H1 (cell line): ENCODE results near the gene CLTCL1. TPM values are rescaled to one million over a fixed set of nuclear protein-coding genes. Genes with fewer than 3 reads are reported as not detected.

Experiments used
- CTCF ChIA-PET: fragments of 300-600 bp; sonication (Branson Sonifier 250); formaldehyde crosslinking; loops from one replicate; lab custom pipeline; 2021; ENCODE audit not compliant: partially characterized antibody; lab: Charles Lee
- POLR2A ChIA-PET: fragments of 300-600 bp; sonication (Branson Sonifier 250); formaldehyde crosslinking; loops from one replicate; lab custom pipeline; 2021; ENCODE audit warnings: inconsistent platforms; ENCODE audit not compliant: partially characterized antibody; lab: Charles Lee
- DNase-seq, 2 experiments: peaks; one replicate each; pipeline versions ENCODE4 v3.0.0 to v3.0.0-alpha.2; 2010 to 2022; ENCODE audit warnings: low spot score in 2 of 2, low read depth in 1 of 2, mixed read lengths in 1 of 2
- FAIRE-seq: peaks from 2 replicates; lab custom pipeline; 2011; peaks lifted over from hg19 to GRCh38; lab: Jason Lieb, UNC
- H2AFZ ChIP-seq: 2 replicates; pipeline ENCODE4 v1.8.1; 2012; ENCODE audit warnings: low read length, inconsistent platforms
- H2AK5ac ChIP-seq: 2 replicates; pipeline ENCODE4 v1.6.1; 2013; ENCODE audit warnings: low read depth, low read length
- H2BK120ac ChIP-seq: replicated peaks from 2 replicates; pipeline ENCODE3; 2013; ENCODE audit warnings: low read depth, low read length, inconsistent platforms
- H2BK12ac ChIP-seq: 2 replicates; pipeline ENCODE4 v1.6.1; 2013; ENCODE audit warnings: low read depth, low read length
- H2BK15ac ChIP-seq: 2 replicates; pipeline ENCODE4 v1.6.1; 2013; ENCODE audit warnings: low read length
- H2BK20ac ChIP-seq: 2 replicates; pipeline ENCODE4 v1.6.1; 2013; ENCODE audit warnings: low read length
- H2BK5ac ChIP-seq: 2 replicates; pipeline ENCODE4 v1.6.1; 2013; ENCODE audit warnings: low read depth, low read length
- H3K14ac ChIP-seq: 2 replicates; pipeline ENCODE4 v1.6.1; 2013; ENCODE audit warnings: inconsistent platforms; ENCODE audit not compliant: insufficient read length
- H3K18ac ChIP-seq: 2 replicates; pipeline ENCODE4 v1.6.1; 2013; ENCODE audit warnings: low read length; ENCODE audit errors: extremely low read depth
- H3K23ac ChIP-seq: 2 replicates; pipeline ENCODE4 v1.6.1; 2013; ENCODE audit warnings: inconsistent platforms; ENCODE audit not compliant: insufficient read length
- H3K23me2 ChIP-seq: 2 replicates; pipeline ENCODE4 v1.6.1; 2013; ENCODE audit warnings: low read depth, low read length
- H3K27ac ChIP-seq: 2 replicates; pipeline ENCODE4 v1.6.1; 2011; ENCODE audit warnings: low read depth, low read length, inconsistent platforms
- H3K27me3 ChIP-seq, 4 experiments: replicated peaks in 1 of 4; 1 replicate in 1 of 4; 2 replicates in 3 of 4; pipeline versions ENCODE4 v1.6.1 to v1.8.1; 2011 to 2013; ENCODE audit warnings: low read length in 3 of 4, mild to moderate bottlenecking in 3 of 4, inconsistent platforms in 2 of 4, mixed read lengths in 2 of 4, moderate library complexity in 1 of 4; ENCODE audit not compliant: control insufficient read depth in 3 of 4, insufficient read depth in 3 of 4; ENCODE audit errors: extremely low read depth in 1 of 4
- H3K36me3 ChIP-seq, 4 experiments: 2 replicates each; pipeline versions ENCODE4 v1.6.1 to v1.8.1; 2011 to 2013; ENCODE audit warnings: mild to moderate bottlenecking in 4 of 4, low read length in 3 of 4, moderate library complexity in 2 of 4, control low read depth in 1 of 4, inconsistent platforms in 1 of 4; ENCODE audit not compliant: insufficient read depth in 4 of 4, control insufficient read depth in 2 of 4
- H3K4ac ChIP-seq: replicated peaks from 2 replicates; pipeline ENCODE3; 2013; ENCODE audit warnings: low read length, low read depth, mixed read lengths, inconsistent platforms; ENCODE audit not compliant: insufficient read length
- H3K4me1 ChIP-seq, 4 experiments: replicated peaks in 1 of 4; 1 replicate in 1 of 4; 2 replicates in 3 of 4; pipeline versions ENCODE4 v1.6.1 to v1.8.1; 2011 to 2013; ENCODE audit warnings: low read length in 3 of 4, inconsistent platforms in 2 of 4, mixed read lengths in 1 of 4; ENCODE audit not compliant: insufficient read depth in 4 of 4, control insufficient read depth in 3 of 4
- H3K4me2 ChIP-seq, 2 experiments: 2 replicates each; pipeline versions ENCODE4 v1.6.1 to v1.8.1; 2011 to 2013; ENCODE audit warnings: low read depth in 2 of 2, low read length in 2 of 2, control low read depth in 1 of 2, inconsistent platforms in 1 of 2, mild to moderate bottlenecking in 1 of 2; ENCODE audit not compliant: insufficient read depth in 1 of 2
- H3K4me3 ChIP-seq, 4 experiments: fragments of 200-600, 300-600 bp in 1 of 4; sonication (generic), shearing (Covaris generic), sonication (Bioruptor Twin) in 1 of 4; 2 replicates each; pipeline versions ENCODE4 v1.5.1 to v1.8.1; 2011 to 2016; ENCODE audit warnings: low read length in 4 of 4, low read depth in 3 of 4, control low read depth in 2 of 4, inconsistent platforms in 2 of 4, mild to moderate bottlenecking in 2 of 4, mixed read lengths in 1 of 4, moderate library complexity in 1 of 4; ENCODE audit not compliant: insufficient read depth in 2 of 4; ENCODE audit errors: extremely low read depth in 1 of 4
- H3K56ac ChIP-seq: replicated peaks from 2 replicates; pipeline ENCODE3; 2013; ENCODE audit warnings: low read depth, mild to moderate bottlenecking, mixed read lengths, low read length, inconsistent platforms; ENCODE audit not compliant: insufficient read length
- H3K79me1 ChIP-seq: 2 replicates; pipeline ENCODE4 v1.6.1; 2013; ENCODE audit warnings: low read depth, low read length, control low read depth
- H3K79me2 ChIP-seq, 2 experiments: 2 replicates each; pipeline versions ENCODE4 v1.6.1 to v1.8.1; 2012 to 2013; ENCODE audit warnings: low read length in 2 of 2, mild to moderate bottlenecking in 2 of 2, inconsistent platforms in 1 of 2; ENCODE audit not compliant: insufficient read depth in 2 of 2, control insufficient read depth in 1 of 2
- H3K9ac ChIP-seq, 4 experiments: replicated peaks in 1 of 4; 1 replicate in 1 of 4; 2 replicates in 3 of 4; pipeline versions ENCODE4 v1.6.1 to v1.8.1; 2011 to 2013; ENCODE audit warnings: low read depth in 3 of 4, low read length in 3 of 4, control low read depth in 2 of 4, mild to moderate bottlenecking in 2 of 4, moderate library complexity in 2 of 4, inconsistent platforms in 1 of 4; ENCODE audit errors: extremely low read depth in 1 of 4
- H3K9me3 ChIP-seq, 2 experiments: 2 replicates each; pipeline versions ENCODE4 v1.6.1 to v1.8.1; 2012 to 2013; ENCODE audit warnings: mild to moderate bottlenecking in 2 of 2, moderate library complexity in 2 of 2, control low read depth in 1 of 2, inconsistent platforms in 1 of 2, low read depth in 1 of 2, low read length in 1 of 2, mixed read lengths in 1 of 2; ENCODE audit not compliant: insufficient read depth in 2 of 2
- H4K20me1 ChIP-seq, 2 experiments: replicated peaks in 1 of 2; 2 replicates each; pipeline versions ENCODE3 to v1.8.1; 2011 to 2013; ENCODE audit warnings: inconsistent platforms in 2 of 2, low read length in 2 of 2, mild to moderate bottlenecking in 1 of 2; ENCODE audit not compliant: insufficient read depth in 2 of 2, control insufficient read depth in 1 of 2
- H4K5ac ChIP-seq: 2 replicates; pipeline ENCODE4 v1.6.1; 2013; ENCODE audit warnings: low read length, low read depth, mixed read lengths, inconsistent platforms; ENCODE audit not compliant: insufficient read length
- H4K8ac ChIP-seq: 2 replicates; pipeline ENCODE4 v1.8.0; 2013; ENCODE audit warnings: mild to moderate bottlenecking, moderate library complexity, low read length, inconsistent platforms; ENCODE audit not compliant: insufficient read depth; ENCODE audit errors: extremely low read depth
- H4K91ac ChIP-seq: replicated peaks from 2 replicates; pipeline ENCODE3; 2013; ENCODE audit warnings: low read length, mixed read lengths, inconsistent platforms; ENCODE audit not compliant: insufficient read length
- ATF3 ChIP-seq: IDR thresholded peaks from 2 replicates; pipeline ENCODE4 v1.6.1; 2011; ENCODE audit warnings: low read depth, mild to moderate bottlenecking, low read length; ENCODE audit not compliant: insufficient read depth
- BACH1 ChIP-seq: IDR thresholded peaks from 2 replicates; pipeline ENCODE4 v1.6.1; 2012; ENCODE audit warnings: low read length, improper control_type of control experiment
- BRCA1 ChIP-seq: IDR thresholded peaks from 2 replicates; pipeline ENCODE4 v1.6.1; 2012; ENCODE audit warnings: low read depth, low read length, improper control_type of control experiment
- CHD2 ChIP-seq: IDR thresholded peaks from 2 replicates; pipeline ENCODE4 v1.6.1; 2012; ENCODE audit warnings: low read length, improper control_type of control experiment
- FOSL1 ChIP-seq: IDR thresholded peaks from 2 replicates; pipeline ENCODE4 v1.6.1; 2011; ENCODE audit warnings: mild to moderate bottlenecking, low read depth, low read length, moderate library complexity; ENCODE audit not compliant: insufficient read depth
- JUND ChIP-seq: IDR thresholded peaks from 2 replicates; pipeline ENCODE4 v1.6.1; 2011; ENCODE audit warnings: mild to moderate bottlenecking, improper control_type of control experiment, low read length
- KDM1A ChIP-seq: fragments of 200-600, 300-600 bp; sonication (generic); IDR thresholded peaks from 2 replicates; pipeline ENCODE4 v1.7.1; 2016; ENCODE audit warnings: mild to moderate bottlenecking, low read length, borderline replicate concordance
- KDM5A ChIP-seq: fragments of 200-600 bp; IDR thresholded peaks from 2 replicates; pipeline ENCODE4 v1.7.1; 2012; ENCODE audit warnings: mild to moderate bottlenecking, low read length, inconsistent platforms, mixed read lengths
- POLR2A ChIP-seq, 2 experiments: IDR thresholded peaks; 1 replicate in 1 of 2; 2 replicates in 1 of 2; pipeline ENCODE4 v1.6.1; 2011; ENCODE audit warnings: low read depth in 2 of 2, low read length in 2 of 2, mild to moderate bottlenecking in 2 of 2; ENCODE audit errors: control extremely low read depth in 1 of 2
- RXRA ChIP-seq: IDR thresholded peaks from 2 replicates; pipeline ENCODE4 v1.6.1; 2011; ENCODE audit warnings: low read depth, mild to moderate bottlenecking, low read length, moderate library complexity; ENCODE audit not compliant: insufficient read depth
- SAP30 ChIP-seq: fragments of 300-600 bp; sonication (generic); IDR thresholded peaks from 2 replicates; pipeline ENCODE4 v1.7.1; 2012; ENCODE audit warnings: low read length, moderate library complexity, mild to moderate bottlenecking, inconsistent platforms; ENCODE audit not compliant: insufficient read depth, insufficient replicate concordance
- SIRT6 ChIP-seq: IDR thresholded peaks from one replicate; pipeline ENCODE4 v1.7.1; 2012; ENCODE audit warnings: low read length, inconsistent platforms
- TCF12 ChIP-seq: IDR thresholded peaks from 2 replicates; pipeline ENCODE4 v1.6.1; 2011; ENCODE audit warnings: low read depth, mild to moderate bottlenecking, low read length
- WGBS, 2 experiments: shearing (Covaris generic) in 1 of 2; methylation state at CpG; one replicate each; pipeline versions ENCODE4 v1.1.6 to v1.1.7; 2013 to 2015; ENCODE audit warnings: low lambda C conversion rate in 2 of 2, mixed read lengths in 2 of 2, inconsistent platforms in 1 of 2, low coverage in 1 of 2, missing lambda C conversion rate in 1 of 2; ENCODE audit not compliant: insufficient replicate concordance in 2 of 2, insufficient coverage in 1 of 2, insufficient read length in 1 of 2; ENCODE audit errors: extremely low coverage in 1 of 2, missing lambda C conversion rate in 1 of 2; 5-methylcytosine and 5-hydroxymethylcytosine counted together
- polyA plus RNA-seq, 7 experiments: library from polyadenylated mRNA; depleted of rRNA in 3 of 7; stranded (reverse) in 5 of 7; unstranded in 2 of 7; fragments of >200 nt in 5 of 7; fragments of 200-250 nt in 2 of 7; gene quantifications; 1 replicate in 5 of 7; 2 replicates in 1 of 7; 4 replicates in 1 of 7; pipeline versions ENCODE4 v1.2.1 to v1.2.3, GENCODE V29; 2011 to 2013; ENCODE audit warnings: missing spikeins in 2 of 7, mixed read lengths in 2 of 7
- total RNA-seq: library from RNA; stranded (reverse); fragmentation: NEBNext Ultra II Directional; extraction: Animal tissue kit (Norgen Biotek cat#: 25700); gene quantifications from 2 replicates; pipeline ENCODE4 v1.2.1, GENCODE V29; 2021

CLTCL1 gene
- total and polyA plus RNA-seq, 2 of the 8 experiments (the other 6 are each of a cell fraction or from before 2014, with no cell fraction given), result 12.4 to 17.0 TPM

GRCh38 chr22:19275513-19275912 is 16.0 kb downstream of the CLTCL1 start:
- Histone ChIP-seq H3K4me1 (peaks cover 0 to 3% (median 1%) of the 10 kb centered on the region in 4 experiments; a peak in 2 of 7 replicates), H4K20me1 (peaks cover 0 to 1% of the 10 kb centered on the region in 2 experiments), H3K23me2 (no peaks in the 10 kb centered on the region), H3K9ac (no peak overlapping the region), H3K79me2 (peaks cover 3 to 11% of the 10 kb centered on the region in 2 experiments), H2BK12ac (no peak overlapping the region), H3K14ac (no peak overlapping the region), H2BK15ac (no peak overlapping the region), H3K27ac (no peak overlapping the region), H2BK20ac (no peak overlapping the region), H3K27me3 (no peaks in the 10 kb centered on the region), H3K4me3 (no peak overlapping the region), H2BK5ac (no peak overlapping the region), H2BK120ac (no peak overlapping the region), H4K5ac (no peak overlapping the region), H3K56ac (no peak overlapping the region), H3K18ac (no peak overlapping the region), H2AFZ (no peak overlapping the region), H2AK5ac (no peak overlapping the region), H4K8ac (no peak overlapping the region), H3K36me3 (peaks cover 0 to 4% (median under 1%) of the 10 kb centered on the region in 4 experiments; a peak in 1 of 8 replicates), H3K4ac (no peak overlapping the region), H3K23ac (no peak overlapping the region), H4K91ac (no peak overlapping the region), H3K4me2 (no peak overlapping the region), H3K79me1 (peaks cover 3% of the 10 kb centered on the region), H3K9me3 (no peaks in the 10 kb centered on the region)
- ChIA-PET POLR2A (interaction anchor here (1.2 kb wide), 1 partner anchor 9 kb away, joined by 3 read pairs; no protein-coding TSS in a partner anchor), CTCF (interaction anchor here (0.6 to 1.6 kb wide), 3 partner anchors 10 to 35 kb away, joined by 3 to 11 read pairs (median 3); no protein-coding TSS in a partner anchor)
- no peak for FAIRE-seq
- WGBS, 2 experiments, result 97% methylated on average over 7 of the region's 7 CpGs; no CpG with 5 or more reads in 1 of the 2 experiments
- TF ChIP-seq KDM5A, result no peak
- no peak for TF ChIP-seq ATF3
- no peak for TF ChIP-seq BRCA1
- TF ChIP-seq FOSL1, result no peak
- TF ChIP-seq KDM1A, result no peak
- no peak for TF ChIP-seq BACH1
- TF ChIP-seq RXRA, result no peak
- TF ChIP-seq JUND, result no peak
- TF ChIP-seq POLR2A (IDR thresholded peaks at IDR 0.05; ENCODE audit: control extremely low read depth in 1 of 2, low read depth in 2 of 2, low read length in 2 of 2), result no peak
- TF ChIP-seq CHD2, result no peak
- TF ChIP-seq SAP30, result no peak
- TF ChIP-seq SIRT6, result no peak
- no peak for TF ChIP-seq TCF12
- DNase-seq, result no peak
